Gastrocnemius medialis (tissue), 4 donors: ENCODE results near the gene APBB1IP.

ENCODE experiments used
- CTCF ChIP-seq, 5 experiments: fragments of 450-650 bp in 3 of 5; fragments of 200-600 bp in 2 of 5; sonication (generic) in 2 of 5; IDR thresholded peaks in 4 of 5; conservative IDR thresholded peaks in 1 of 5; 1 replicate in 4 of 5; 2 replicates in 1 of 5; pipeline ENCODE4 v1.5.1; 2016 to 2019; ENCODE audit warnings: antibody characterized with exemption in 5 of 5, mild to moderate bottlenecking in 3 of 5, moderate library complexity in 3 of 5
- POLR2A ChIP-seq, 2 donors: fragments of 450-650 bp; IDR thresholded peaks; one replicate each; pipeline ENCODE4 v1.6.1; 2017; ENCODE audit warnings: antibody characterized with exemption in 2 of 2, mild to moderate bottlenecking in 2 of 2, moderate library complexity in 2 of 2

GRCh38 chr10:26481315-26481692 is 43.2 kb downstream of the APBB1IP start:
- TF ChIP-seq CTCF (IDR thresholded peaks at IDR 0.05 in 4 of 5, conservative IDR thresholded peaks at IDR 0.05 in 1 of 5) = no peak
- TF ChIP-seq POLR2A (IDR thresholded peaks at IDR 0.05) = no peak
